Lower lobe of right lung (tissue), 2 donors: ENCODE data around the gene B4GALT2. TPM values are rescaled to one million over a fixed set of nuclear protein-coding genes. Genes with fewer than 3 reads are reported as not detected.

Source experiments
- ATAC-seq, 2 donors: fragments of 200-7000 bp; cut with Tn5 transposase; one replicate each; pipeline ENCODE4 v1.9.1; 2020 to 2022; ENCODE audit warnings: mild to moderate bottlenecking in 2 of 2, moderate library complexity in 2 of 2
- DNase-seq: peaks from one replicate; pipeline ENCODE4 v3.0.0-alpha.2; 2020
- H3K27ac ChIP-seq: fragments of 200-600 bp; one replicate; pipeline ENCODE4 v1.8.0; 2022
- H3K27me3 ChIP-seq: fragments of 200-600 bp; one replicate; pipeline ENCODE4 v1.8.0; 2022; ENCODE audit warnings: low read depth
- H3K36me3 ChIP-seq: fragments of 200-600 bp; one replicate; pipeline ENCODE4 v1.8.0; 2022; ENCODE audit warnings: mild to moderate bottlenecking
- H3K4me1 ChIP-seq: fragments of 200-600 bp; one replicate; pipeline ENCODE4 v1.8.0; 2022
- H3K4me3 ChIP-seq: fragments of 200-600 bp; one replicate; pipeline ENCODE4 v1.8.0; 2022; ENCODE audit warnings: mild to moderate bottlenecking
- H3K9me3 ChIP-seq: fragments of 200-600 bp; one replicate; pipeline ENCODE4 v1.8.0; 2022
- CTCF ChIP-seq: fragments of 200-600 bp; IDR thresholded peaks from one replicate; pipeline ENCODE4 v1.8.0; 2022; ENCODE audit warnings: antibody characterized with exemption, mild to moderate bottlenecking
- intact Hi-C: fragments of 100-400 bp; cut with DNase I; formaldehyde crosslinking; loops from one replicate; pipeline ENCODE4 v1.11.0; 2022
- total RNA-seq: library from RNA; stranded (reverse); fragmentation: NEBNext Ultra II Directional; extraction: Animal tissue kit (Norgen Biotek cat#: 25700); gene quantifications from one replicate; pipeline ENCODE4 v1.2.1, GENCODE V29; 2021
- donor health status: DM: no; HTN: yes; CAD: no; lungs with severe emphysema.

B4GALT2 gene
- total RNA-seq, 1 donor from 2014 or later: 17.3 TPM

- ATAC-seq: no peak
- Histone ChIP-seq H3K4me1 (peaks cover 36% of the 10 kb centered on the region), H3K27me3 (no peaks in the 10 kb centered on the region), H3K27ac (no peak overlapping the region), H3K36me3 (peaks cover 32% of the 10 kb centered on the region), H3K9me3 (no peaks in the 10 kb centered on the region), H3K4me3 (no peak overlapping the region)
- no peak for DNase-seq
- intact Hi-C loops: no loop called here
- no peak for TF ChIP-seq CTCF
Measured at GRCh38 chr1:43981135-43981491, 2.1 kb downstream of the B4GALT2 start.

GRCh38 chr1:43981636-43982035 is 2.6 kb downstream of the B4GALT2 start:
- Histone ChIP-seq H3K4me1 (peaks cover 31% of the 10 kb centered on the region), H3K36me3 (peaks cover 27% of the 10 kb centered on the region), H3K9me3 (no peaks in the 10 kb centered on the region), H3K4me3 (no peak overlapping the region), H3K27ac (no peak overlapping the region), H3K27me3 (no peaks in the 10 kb centered on the region)
- intact Hi-C loops: no loop called here
- TF ChIP-seq CTCF: no peak
- no peak for ATAC-seq
- no peak for DNase-seq

- DNase-seq (no peak), ATAC-seq (no peak)
- H3K36me3 ChIP-seq: peaks cover 21% of the 10 kb centered on the region
- H3K4me3 ChIP-seq: no peak overlapping the region
- intact Hi-C loops: no loop called here
- H3K9me3 ChIP-seq: no peaks in the 10 kb centered on the region
- H3K27ac ChIP-seq: no peak overlapping the region
- no peaks in the 10 kb centered on the region for H3K27me3 ChIP-seq
- no peak for TF ChIP-seq CTCF
- peaks cover 25% of the 10 kb centered on the region for H3K4me1 ChIP-seq
Measured at GRCh38 chr1:43982241-43982640, 3.2 kb downstream of the B4GALT2 start.

GRCh38 chr1:43982808-43983207 is 3.8 kb downstream of the B4GALT2 start:
- intact Hi-C loops: no loop called here
- no peak for TF ChIP-seq CTCF
- ATAC-seq (no peak), DNase-seq (no peak)
- Histone ChIP-seq H3K27ac (no peak overlapping the region), H3K36me3 (peaks cover 15% of the 10 kb centered on the region), H3K27me3 (no peaks in the 10 kb centered on the region), H3K4me1 (peaks cover 19% of the 10 kb centered on the region), H3K4me3 (no peak overlapping the region), H3K9me3 (no peaks in the 10 kb centered on the region)

DNA sequence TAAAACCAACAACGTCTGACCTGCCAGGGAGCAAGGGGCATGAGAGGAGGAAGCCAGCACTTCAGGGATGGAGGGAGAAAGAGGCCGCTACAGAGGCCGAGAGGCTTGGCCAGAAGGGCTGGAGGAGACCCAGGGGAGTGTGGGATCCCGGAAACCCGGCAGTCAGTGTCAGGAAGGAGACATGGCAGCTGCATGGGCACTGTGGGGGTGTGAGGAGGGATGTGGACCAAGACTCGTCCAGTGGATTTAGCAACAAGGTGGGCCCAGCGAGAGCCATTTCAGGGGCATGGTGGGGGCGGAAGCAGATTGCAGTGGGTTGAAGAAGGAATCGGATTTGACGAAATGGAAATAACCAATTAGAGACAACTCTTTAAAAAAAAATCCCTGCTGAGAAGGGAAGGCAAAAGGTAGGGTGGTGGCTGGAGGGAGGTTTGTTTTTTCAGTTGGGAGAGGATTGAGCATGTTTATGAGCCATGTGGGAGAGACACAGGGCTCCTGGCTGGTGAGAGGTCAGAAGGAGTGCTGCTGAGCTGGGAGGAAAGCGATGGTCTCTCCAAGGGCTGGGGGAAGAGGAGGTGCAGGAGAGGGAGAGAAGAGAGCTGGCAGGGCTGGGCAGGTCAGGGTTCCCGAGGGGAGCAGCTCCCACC is 4.4 kb downstream of the B4GALT2 start:
- ATAC-seq: no peak
- intact Hi-C loops: no loop called here
- no peak for TF ChIP-seq CTCF
- Histone ChIP-seq H3K27ac (no peak overlapping the region), H3K4me1 (peaks cover 13% of the 10 kb centered on the region), H3K4me3 (no peak overlapping the region), H3K9me3 (no peaks in the 10 kb centered on the region), H3K36me3 (peaks cover 9% of the 10 kb centered on the region), H3K27me3 (no peaks in the 10 kb centered on the region)
- DNase-seq: no peak
